ENCODE results near the gene FRMD3. TPM values are rescaled to one million over a fixed set of nuclear protein-coding genes. Genes with fewer than 3 reads are reported as not detected.

FRMD3 gene
- total and polyA plus RNA-seq, 4 donors: 0.16 to 0.75 (median 0.48) TPM

- Histone ChIP-seq H3K4me1 (ENCODE audit: control insufficient read depth in 4 of 4, insufficient read depth in 4 of 4, low read length in 3 of 4) (peaks cover 0 to 2% (median 0%) of the 10 kb centered on the region in 4 donors), H3K36me3 (ENCODE audit: control insufficient read depth in 4 of 4, insufficient read depth in 3 of 4, low read depth in 1 of 4, low read length in 3 of 4) (no peaks in the 10 kb centered on the region), H3K9ac (ENCODE audit: low read depth in 1 of 2, low read length in 2 of 2) (no peak overlapping the region), H3K27ac (ENCODE audit: low read depth in 1 of 2, low read length in 2 of 2) (no peak overlapping the region), H3K9me3 (ENCODE audit: control insufficient read depth in 4 of 4, low read length in 3 of 4) (no peaks in the 10 kb centered on the region), H3K4me3 (ENCODE audit: low read depth in 1 of 3, low read length in 3 of 3) (no peak overlapping the region), H3K27me3 (ENCODE audit: control insufficient read depth in 4 of 4, insufficient read depth in 4 of 4, low read length in 3 of 4) (no peaks in the 10 kb centered on the region)
- WGBS: 96% methylated on average over 5 of the region's 5 CpGs
- no peak for DNase-seq (ENCODE audit: low spot score)
- TF ChIP-seq TAF1 (conservative IDR thresholded peaks at IDR 0.05) (no peak), EGR1 (IDR thresholded peaks at IDR 0.05; ENCODE audit: low read depth in 2 of 2) (no peak), ZBTB33 (IDR thresholded peaks at IDR 0.05) (no peak), FOXA2 (IDR thresholded peaks at IDR 0.05) (no peak), ATF3 (IDR thresholded peaks at IDR 0.05) (no peak), CTCF (IDR thresholded peaks at IDR 0.05; ENCODE audit: low read depth, low read length, missing input control) (no peak), JUND (IDR thresholded peaks at IDR 0.05) (no peak), MAX (IDR thresholded peaks at IDR 0.05) (no peak), YY1 (IDR thresholded peaks at IDR 0.05) (no peak), RAD21 (IDR thresholded peaks at IDR 0.05) (no peak), NR2F2 (IDR thresholded peaks at IDR 0.05) (no peak)
Observed at GRCh38 chr9:83448626-83449025, 89.6 kb downstream of the FRMD3 start.

- DNase-seq (ENCODE audit: low spot score): no peak
- WGBS: 95% methylated on average over 8 of the region's 8 CpGs
- TF ChIP-seq MAX (IDR thresholded peaks at IDR 0.05) (no peak), HNF4G (IDR thresholded peaks at IDR 0.05) (no peak), YY1 (IDR thresholded peaks at IDR 0.05) (no peak), TAF1 (conservative IDR thresholded peaks at IDR 0.05) (no peak), NR2F2 (IDR thresholded peaks at IDR 0.05) (no peak), JUND (IDR thresholded peaks at IDR 0.05) (no peak), RXRA (IDR thresholded peaks at IDR 0.05) (no peak), ATF3 (IDR thresholded peaks at IDR 0.05) (no peak)
- peaks cover 0 to 2% (median 0%) of the 10 kb centered on the region in 4 donors for H3K4me1 ChIP-seq (ENCODE audit: control insufficient read depth in 4 of 4, insufficient read depth in 4 of 4, low read length in 3 of 4)
- no peaks in the 10 kb centered on the region for H3K27me3 ChIP-seq (ENCODE audit: control insufficient read depth in 4 of 4, insufficient read depth in 4 of 4, low read length in 3 of 4)
- H3K9me3 ChIP-seq (ENCODE audit: control insufficient read depth in 4 of 4, low read length in 3 of 4): no peaks in the 10 kb centered on the region
- no peaks in the 10 kb centered on the region for H3K36me3 ChIP-seq (ENCODE audit: control insufficient read depth in 4 of 4, insufficient read depth in 3 of 4, low read depth in 1 of 4, low read length in 3 of 4)
- no peak overlapping the region for H3K9ac ChIP-seq (ENCODE audit: low read depth in 1 of 2, low read length in 2 of 2)
- H3K27ac ChIP-seq (ENCODE audit: low read depth in 1 of 2, low read length in 2 of 2): no peak overlapping the region
- no peak overlapping the region for H3K4me3 ChIP-seq (ENCODE audit: low read depth in 1 of 3, low read length in 3 of 3)
Observed at GRCh38 chr9:83447351-83447750, 90.8 kb downstream of the FRMD3 start.
